ENCODE data around the gene LRRC46. TPM values are rescaled to one million over a fixed set of nuclear protein-coding genes. Genes with fewer than 3 reads are reported as not detected.
A peak's percentile ranks its signal among the peaks of the same experiment; 100 is the strongest.

The LRRC46 gene
- under 1 TPM; 0.46 to 0.68 TPM for total RNA-seq

GRCh38 chr17:47831003-47831933 lies at the start of gene LRRC46, which contains the start of gene MRPL10:
LRRC46 (plus strand) TSS chr17:47831670; CDS start chr17:47831990, 320 bp downstream.
MRPL10 (minus strand) TSS chr17:47831541; CDS start chr17:47831511, 30 bp downstream.
- H3K4me1 Mint-ChIP-seq = peaks cover 24% of the 10 kb centered on the region

GRCh38 chr17:47785538-47786123 lies 45.8 kb upstream of the LRRC46 start:
- Mint-ChIP-seq H3K36me3 (no peaks in the 10 kb centered on the region), H3K4me1 (peaks cover 7% of the 10 kb centered on the region), H3K27me3 (peaks cover 71% of the 10 kb centered on the region)

More at GRCh38 chr17:47831003-47831933, at the start of gene LRRC46, which contains the start of gene MRPL10:
- Mint-ChIP-seq H3K9me3 (no peaks in the 10 kb centered on the region), H3K36me3 (peaks cover 12% of the 10 kb centered on the region), H3K27me3 (peaks cover 3% of the 10 kb centered on the region), H3K27ac (peak within 1 kb of the TSS; percentile 84), H3K4me3 (peak within 1 kb of the TSS; percentile 96)
- DNase-seq = peak; percentile 94

GRCh38 chr17:47789611-47790561 lies 41.6 kb upstream of the LRRC46 start:
- peaks cover 90% of the 10 kb centered on the region for H3K27me3 Mint-ChIP-seq
- H3K9me3 Mint-ChIP-seq = no peaks in the 10 kb centered on the region
- peak; percentile 68 for DNase-seq
- peaks cover 8% of the 10 kb centered on the region for H3K4me1 Mint-ChIP-seq
- H3K4me3 Mint-ChIP-seq = peak overlapping the region; percentile 66
- H3K36me3 Mint-ChIP-seq = no peaks in the 10 kb centered on the region
- no peak overlapping the region for H3K27ac Mint-ChIP-seq

More at GRCh38 chr17:47785538-47786123, 45.8 kb upstream of the LRRC46 start:
- H3K27ac Mint-ChIP-seq = no peak overlapping the region
- no peaks in the 10 kb centered on the region for H3K9me3 Mint-ChIP-seq
- no peak overlapping the region for H3K4me3 Mint-ChIP-seq
- peak; percentile 50 for DNase-seq

GRCh38 chr17:47791025-47791424 lies 40.4 kb upstream of the LRRC46 start:
- DNase-seq = no peak
- Mint-ChIP-seq H3K4me3 (no peak overlapping the region), H3K27ac (no peak overlapping the region), H3K27me3 (peaks cover 86% of the 10 kb centered on the region), H3K9me3 (no peaks in the 10 kb centered on the region), H3K4me1 (peaks cover 8% of the 10 kb centered on the region), H3K36me3 (no peaks in the 10 kb centered on the region)

GRCh38 chr17:47792457-47792856 lies 39.0 kb upstream of the LRRC46 start:
- Mint-ChIP-seq H3K9me3 (no peaks in the 10 kb centered on the region), H3K36me3 (no peaks in the 10 kb centered on the region), H3K27me3 (peaks cover 77% of the 10 kb centered on the region), H3K27ac (no peak overlapping the region), H3K4me1 (peaks cover 8% of the 10 kb centered on the region), H3K4me3 (no peak overlapping the region)
- no peak for DNase-seq

- DNase-seq = no peak
- no peaks in the 10 kb centered on the region for H3K36me3 Mint-ChIP-seq
- no peaks in the 10 kb centered on the region for H3K9me3 Mint-ChIP-seq
- H3K4me1 Mint-ChIP-seq = peaks cover 8% of the 10 kb centered on the region
- no peak overlapping the region for H3K27ac Mint-ChIP-seq
- H3K4me3 Mint-ChIP-seq = no peak overlapping the region
- H3K27me3 Mint-ChIP-seq = peaks cover 72% of the 10 kb centered on the region
Observed at GRCh38 chr17:47792979-47793378, 38.5 kb upstream of the LRRC46 start.

GRCh38 chr17:47797797-47798196 lies 33.7 kb upstream of the LRRC46 start:
- Mint-ChIP-seq H3K27me3 (peaks cover 23% of the 10 kb centered on the region), H3K4me3 (no peak overlapping the region), H3K9me3 (no peaks in the 10 kb centered on the region), H3K27ac (no peak overlapping the region), H3K4me1 (peaks cover 1% of the 10 kb centered on the region), H3K36me3 (no peaks in the 10 kb centered on the region)
- no peak for DNase-seq

- Mint-ChIP-seq H3K27me3 (no peaks in the 10 kb centered on the region), H3K36me3 (no peaks in the 10 kb centered on the region), H3K4me3 (no peak overlapping the region), H3K9me3 (no peaks in the 10 kb centered on the region), H3K27ac (no peak overlapping the region), H3K4me1 (peaks cover 1% of the 10 kb centered on the region)
- no peak for DNase-seq
Observed at GRCh38 chr17:47800686-47801085, 30.8 kb upstream of the LRRC46 start.

- Mint-ChIP-seq H3K4me3 (no peak overlapping the region), H3K9me3 (no peaks in the 10 kb centered on the region), H3K4me1 (peaks cover 1% of the 10 kb centered on the region), H3K27me3 (no peaks in the 10 kb centered on the region), H3K27ac (no peak overlapping the region), H3K36me3 (no peaks in the 10 kb centered on the region)
- DNase-seq = no peak
Observed at GRCh38 chr17:47801176-47801765, 30.2 kb upstream of the LRRC46 start.

GRCh38 chr17:47801906-47802305 lies 29.6 kb upstream of the LRRC46 start:
- no peak overlapping the region for H3K4me3 Mint-ChIP-seq
- H3K36me3 Mint-ChIP-seq = no peaks in the 10 kb centered on the region
- no peak overlapping the region for H3K27ac Mint-ChIP-seq
- no peaks in the 10 kb centered on the region for H3K9me3 Mint-ChIP-seq
- no peaks in the 10 kb centered on the region for H3K27me3 Mint-ChIP-seq
- no peak for DNase-seq
- H3K4me1 Mint-ChIP-seq = peaks cover 1% of the 10 kb centered on the region

- DNase-seq = peak; percentile 52
- Mint-ChIP-seq H3K4me1 (peaks cover 1% of the 10 kb centered on the region), H3K36me3 (no peaks in the 10 kb centered on the region), H3K4me3 (no peak overlapping the region), H3K9me3 (no peaks in the 10 kb centered on the region), H3K27ac (no peak overlapping the region), H3K27me3 (no peaks in the 10 kb centered on the region)
Observed at GRCh38 chr17:47802341-47803022, 29.0 kb upstream of the LRRC46 start.

GRCh38 chr17:47803201-47803600 lies 28.3 kb upstream of the LRRC46 start:
- no peak overlapping the region for H3K27ac Mint-ChIP-seq
- H3K27me3 Mint-ChIP-seq = no peaks in the 10 kb centered on the region
- peaks cover 1% of the 10 kb centered on the region for H3K4me1 Mint-ChIP-seq
- H3K9me3 Mint-ChIP-seq = no peaks in the 10 kb centered on the region
- no peak for DNase-seq
- no peaks in the 10 kb centered on the region for H3K36me3 Mint-ChIP-seq
- no peak overlapping the region for H3K4me3 Mint-ChIP-seq

- DNase-seq = no peak
- no peak overlapping the region for H3K27ac Mint-ChIP-seq
Observed at GRCh38 chr17:47803751-47804150, 27.7 kb upstream of the LRRC46 start.

GRCh38 chr17:47804461-47804860 lies 27.0 kb upstream of the LRRC46 start:
- Mint-ChIP-seq H3K9me3 (no peaks in the 10 kb centered on the region), H3K4me3 (no peak overlapping the region)

More at GRCh38 chr17:47803751-47804150, 27.7 kb upstream of the LRRC46 start:
- H3K4me3 Mint-ChIP-seq = no peak overlapping the region
- no peaks in the 10 kb centered on the region for H3K27me3 Mint-ChIP-seq
- H3K9me3 Mint-ChIP-seq = no peaks in the 10 kb centered on the region
- H3K4me1 Mint-ChIP-seq = peaks cover 1% of the 10 kb centered on the region
- H3K36me3 Mint-ChIP-seq = no peaks in the 10 kb centered on the region

More at GRCh38 chr17:47804461-47804860, 27.0 kb upstream of the LRRC46 start:
- Mint-ChIP-seq H3K27ac (no peak overlapping the region), H3K36me3 (no peaks in the 10 kb centered on the region), H3K4me1 (peaks cover 1% of the 10 kb centered on the region), H3K27me3 (no peaks in the 10 kb centered on the region)
- no peak for DNase-seq
